Measurements from ENCODE around the gene IRX5. TPM values are rescaled to one million over a fixed set of nuclear protein-coding genes. Genes with fewer than 3 reads are reported as not detected.

Gene IRX5
- total and polyA plus RNA-seq, 2 of the 4 experiments (the other 2 are of a cell fraction): not detected

DNA sequence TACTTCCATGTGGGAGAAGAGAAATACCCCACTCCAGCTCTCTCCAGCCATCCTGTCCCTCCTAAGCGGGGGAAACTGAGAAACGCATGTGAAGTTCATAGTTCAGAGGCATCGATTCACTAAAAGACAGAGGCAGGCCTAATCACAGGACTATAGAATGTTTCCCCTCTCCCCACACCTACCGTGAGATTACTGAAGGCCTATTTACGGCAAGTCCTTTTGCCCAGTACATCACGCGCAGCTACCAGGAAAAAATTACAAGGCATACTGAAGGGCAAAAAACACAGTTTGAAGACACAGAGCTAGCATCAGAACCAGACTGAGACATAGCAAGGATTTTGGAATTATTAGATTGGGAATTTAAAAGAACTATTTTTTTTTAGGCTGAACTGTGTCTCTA, 29.1 kb upstream of the IRX5 start:
- H2BK15ac ChIP-seq (ENCODE audit: low read depth, low read length): no peak overlapping the region
- no peak overlapping the region for H3K4ac ChIP-seq (ENCODE audit: low read depth, low read length)
- H4K20me1 ChIP-seq (ENCODE audit: insufficient read depth, low read length): no peaks in the 10 kb centered on the region
- intact Hi-C loops (cut with micrococcal nuclease): no loop called here
- no peak overlapping the region for H3K9ac ChIP-seq (ENCODE audit: low read depth, low read length)
- in situ Hi-C loops (cut with MboI; ENCODE audit: low sequenced_read_pairs): no loop called here
- H2BK120ac ChIP-seq (ENCODE audit: low read depth, low read length): no peak overlapping the region
- no peak overlapping the region for H3K14ac ChIP-seq (replicated peaks; ENCODE audit: low read depth, low read length)
- H3K4me1 ChIP-seq (ENCODE audit: control insufficient read depth, insufficient read depth, low read length): no peaks in the 10 kb centered on the region
- no peak overlapping the region for H3K56ac ChIP-seq (ENCODE audit: extremely low read depth, insufficient read depth, low read length)
- dilution Hi-C loops (cut with HindIII; ENCODE audit: low sequenced_read_pairs, unreplicated experiment): no loop called here
- no peak overlapping the region for H2BK20ac ChIP-seq (ENCODE audit: low read depth, low read length)
- H3K18ac ChIP-seq (ENCODE audit: low read depth, low read length): no peak overlapping the region
- TF ChIP-seq SMC3 (IDR thresholded peaks at IDR 0.05; ENCODE audit: low read depth, low read length): no peak
- TF ChIP-seq RAD21 (IDR thresholded peaks at IDR 0.05; ENCODE audit: low read length): no peak
- TF ChIP-seq MAZ (IDR thresholded peaks at IDR 0.05; ENCODE audit: borderline replicate concordance, low read depth, low read length): no peak
- TF ChIP-seq CEBPB (IDR thresholded peaks at IDR 0.05; ENCODE audit: low read depth, low read length): no peak
- BruUV-seq (replicated peaks): no TSS peak
- no peaks in the 10 kb centered on the region for H3K9me1 ChIP-seq (ENCODE audit: insufficient read depth, low read length)
- ChIA-PET CTCF (no interaction called here), POLR2A (ENCODE audit: unreplicated experiment) (no interaction called here)
- H2AK9ac ChIP-seq (replicated peaks; ENCODE audit: low read depth, low read length, poor library complexity): no peak overlapping the region
- H3K23ac ChIP-seq (ENCODE audit: low read depth, low read length): no peak overlapping the region
- H3K4me3 ChIP-seq (ENCODE audit: insufficient read depth, low read depth, low read length): no peak overlapping the region
- no peaks in the 10 kb centered on the region for H3K9me3 ChIP-seq (ENCODE audit: control insufficient read depth, insufficient read depth, low read length)
- no peak overlapping the region for H4K5ac ChIP-seq (ENCODE audit: low read depth, low read length)
- H2AK5ac ChIP-seq (ENCODE audit: low read depth, low read length): no peak overlapping the region
- H4K91ac ChIP-seq (ENCODE audit: insufficient read depth, low read depth, low read length): no peak overlapping the region
- DNase-seq: no peak
- no peaks in the 10 kb centered on the region for H3K79me1 ChIP-seq (ENCODE audit: low read depth in 1 of 2, low read length in 2 of 2)
- no peak overlapping the region for H2BK5ac ChIP-seq (ENCODE audit: low read depth, low read length, poor library complexity, severe bottlenecking)
- no peak overlapping the region for H4K8ac ChIP-seq (ENCODE audit: low read depth in 2 of 2, low read length in 2 of 2)
- no peaks in the 10 kb centered on the region for H3K27me3 ChIP-seq (ENCODE audit: control insufficient read depth, insufficient read depth, low read length)
- no peak overlapping the region for H2AFZ ChIP-seq (replicated peaks; ENCODE audit: low read length, poor library complexity)
- no peak for ATAC-seq (ENCODE audit: low read depth)
- WGBS, 2 experiments (ENCODE audit: extremely low coverage in 2 of 2, insufficient read length in 1 of 2): 67% methylated on average over 3 of the region's 7 CpGs; no CpG with 5 or more reads in 1 of the 2 experiments
- H3K36me3 ChIP-seq (ENCODE audit: control insufficient read depth, insufficient read depth, low read length): no peaks in the 10 kb centered on the region
- no peak overlapping the region for H3K27ac ChIP-seq (ENCODE audit: insufficient read depth, low read length)
- no peak overlapping the region for H3K4me2 ChIP-seq (ENCODE audit: low read depth, low read length)

Data from IMR-90 (cell line).